Measurements from ENCODE around the gene SEMA6C. TPM values are rescaled to one million over a fixed set of nuclear protein-coding genes. Genes with fewer than 3 reads are reported as not detected.

SEMA6C gene
- total and polyA plus RNA-seq, 2 of the 13 experiments (the other 11 are each of a cell fraction or from before 2014, with no cell fraction given): 1.4 to 2.9 TPM

DNA sequence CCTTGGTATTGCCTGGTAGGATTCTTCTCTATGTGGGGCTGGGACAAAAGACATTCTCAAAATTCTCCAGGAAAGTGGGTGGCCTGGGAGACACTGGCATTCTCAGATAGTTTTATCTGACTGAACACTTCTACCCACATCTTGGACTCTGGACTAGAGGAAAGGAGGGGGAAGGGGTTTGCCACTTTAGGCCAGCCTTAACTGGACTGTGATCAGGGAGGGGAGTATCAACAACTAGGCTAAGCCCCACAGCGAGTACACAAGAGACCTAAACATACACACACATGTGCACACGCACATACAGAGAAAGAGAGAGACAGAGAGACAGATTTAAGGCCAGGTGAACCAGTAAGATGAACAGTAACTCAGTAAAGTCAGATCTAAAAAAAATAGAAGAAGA lies 1.2 kb upstream of the SEMA6C start (continued):
- TF ChIP-seq MNT (IDR thresholded peaks at IDR 0.05): 0 out of 2 replicates have a peak, but pooled peaks have one; percentile 21
- TF ChIP-seq, protein P1, sequence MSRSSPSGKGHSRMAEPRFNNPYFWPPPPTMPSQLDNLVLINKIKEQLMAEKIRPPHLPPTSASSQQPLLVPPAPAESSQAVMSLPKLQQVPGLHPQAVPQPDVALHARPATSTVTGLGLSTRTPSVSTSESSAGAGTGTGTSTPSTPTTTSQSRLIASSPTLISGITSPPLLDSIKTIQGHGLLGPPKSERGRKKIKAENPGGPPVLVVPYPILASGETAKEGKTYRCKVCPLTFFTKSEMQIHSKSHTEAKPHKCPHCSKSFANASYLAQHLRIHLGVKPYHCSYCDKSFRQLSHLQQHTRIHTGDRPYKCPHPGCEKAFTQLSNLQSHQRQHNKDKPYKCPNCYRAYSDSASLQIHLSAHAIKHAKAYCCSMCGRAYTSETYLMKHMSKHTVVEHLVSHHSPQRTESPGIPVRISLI (CRISPR knock-in tag; IDR thresholded peaks at IDR 0.05; ENCODE audit: borderline replicate concordance): 0 out of 2 replicates have a peak, but pooled peaks have one; percentile 15
- TF ChIP-seq ZFP62 (CRISPR knock-in tag; IDR thresholded peaks at IDR 0.05): no peak
- TF ChIP-seq GATAD2A (CRISPR knock-in tag; IDR thresholded peaks at IDR 0.05): peak; percentile 35; the same call in 1 of the 2 replicates
- TF ChIP-seq FOXO1 (CRISPR knock-in tag; IDR thresholded peaks at IDR 0.05): peak; percentile 27; the same call in 1 of the 2 replicates
- TF ChIP-seq, protein P2, sequence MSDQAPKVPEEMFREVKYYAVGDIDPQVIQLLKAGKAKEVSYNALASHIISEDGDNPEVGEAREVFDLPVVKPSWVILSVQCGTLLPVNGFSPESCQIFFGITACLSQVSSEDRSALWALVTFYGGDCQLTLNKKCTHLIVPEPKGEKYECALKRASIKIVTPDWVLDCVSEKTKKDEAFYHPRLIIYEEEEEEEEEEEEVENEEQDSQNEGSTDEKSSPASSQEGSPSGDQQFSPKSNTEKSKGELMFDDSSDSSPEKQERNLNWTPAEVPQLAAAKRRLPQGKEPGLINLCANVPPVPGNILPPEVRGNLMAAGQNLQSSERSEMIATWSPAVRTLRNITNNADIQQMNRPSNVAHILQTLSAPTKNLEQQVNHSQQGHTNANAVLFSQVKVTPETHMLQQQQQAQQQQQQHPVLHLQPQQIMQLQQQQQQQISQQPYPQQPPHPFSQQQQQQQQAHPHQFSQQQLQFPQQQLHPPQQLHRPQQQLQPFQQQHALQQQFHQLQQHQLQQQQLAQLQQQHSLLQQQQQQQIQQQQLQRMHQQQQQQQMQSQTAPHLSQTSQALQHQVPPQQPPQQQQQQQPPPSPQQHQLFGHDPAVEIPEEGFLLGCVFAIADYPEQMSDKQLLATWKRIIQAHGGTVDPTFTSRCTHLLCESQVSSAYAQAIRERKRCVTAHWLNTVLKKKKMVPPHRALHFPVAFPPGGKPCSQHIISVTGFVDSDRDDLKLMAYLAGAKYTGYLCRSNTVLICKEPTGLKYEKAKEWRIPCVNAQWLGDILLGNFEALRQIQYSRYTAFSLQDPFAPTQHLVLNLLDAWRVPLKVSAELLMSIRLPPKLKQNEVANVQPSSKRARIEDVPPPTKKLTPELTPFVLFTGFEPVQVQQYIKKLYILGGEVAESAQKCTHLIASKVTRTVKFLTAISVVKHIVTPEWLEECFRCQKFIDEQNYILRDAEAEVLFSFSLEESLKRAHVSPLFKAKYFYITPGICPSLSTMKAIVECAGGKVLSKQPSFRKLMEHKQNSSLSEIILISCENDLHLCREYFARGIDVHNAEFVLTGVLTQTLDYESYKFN (CRISPR knock-in tag; conservative IDR thresholded peaks at IDR 0.05): peak; percentile 77
- TF ChIP-seq HNF4G (IDR thresholded peaks at IDR 0.05; ENCODE audit: borderline replicate concordance, low read depth, low read length): peak; percentile 60; the same call in 1 of the 2 replicates
- no peak; the same call in 1 of the 2 replicates for TF ChIP-seq HNF4G (CRISPR knock-in tag; IDR thresholded peaks at IDR 0.05; ENCODE audit: borderline replicate concordance, low read depth)
- TF ChIP-seq, protein P3, sequence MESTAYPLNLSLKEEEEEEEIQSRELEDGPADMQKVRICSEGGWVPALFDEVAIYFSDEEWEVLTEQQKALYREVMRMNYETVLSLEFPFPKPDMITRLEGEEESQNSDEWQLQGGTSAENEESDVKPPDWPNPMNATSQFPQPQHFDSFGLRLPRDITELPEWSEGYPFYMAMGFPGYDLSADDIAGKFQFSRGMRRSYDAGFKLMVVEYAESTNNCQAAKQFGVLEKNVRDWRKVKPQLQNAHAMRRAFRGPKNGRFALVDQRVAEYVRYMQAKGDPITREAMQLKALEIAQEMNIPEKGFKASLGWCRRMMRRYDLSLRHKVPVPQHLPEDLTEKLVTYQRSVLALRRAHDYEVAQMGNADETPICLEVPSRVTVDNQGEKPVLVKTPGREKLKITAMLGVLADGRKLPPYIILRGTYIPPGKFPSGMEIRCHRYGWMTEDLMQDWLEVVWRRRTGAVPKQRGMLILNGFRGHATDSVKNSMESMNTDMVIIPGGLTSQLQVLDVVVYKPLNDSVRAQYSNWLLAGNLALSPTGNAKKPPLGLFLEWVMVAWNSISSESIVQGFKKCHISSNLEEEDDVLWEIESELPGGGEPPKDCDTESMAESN (CRISPR knock-in tag; conservative IDR thresholded peaks at IDR 0.05): 0 out of 2 replicates have a peak, but pooled peaks have one; percentile 11
- peak; percentile 56; the same call in 1 of the 2 replicates for TF ChIP-seq ZNF281 (CRISPR knock-in tag; IDR thresholded peaks at IDR 0.05; ENCODE audit: borderline replicate concordance)
- TF ChIP-seq CSRNP1 (CRISPR knock-in tag; IDR thresholded peaks at IDR 0.05): no peak
- TF ChIP-seq FOXA3 (CRISPR knock-in tag; IDR thresholded peaks at IDR 0.05): peak; percentile 65
- TF ChIP-seq ZNF878 (CRISPR knock-in tag; IDR thresholded peaks at IDR 0.05): 0 out of 2 replicates have a peak, but pooled peaks have one; percentile 37
- 0 out of 2 replicates have a peak, but pooled peaks have one; percentile 40 for TF ChIP-seq KDM6A (CRISPR knock-in tag; IDR thresholded peaks at IDR 0.05; ENCODE audit: low read depth)
- peak; percentile 23; the same call in 1 of the 2 replicates for TF ChIP-seq HOXA3 (CRISPR knock-in tag; IDR thresholded peaks at IDR 0.05)
- 0 out of 2 replicates have a peak, but pooled peaks have one; percentile 46 for TF ChIP-seq HDAC1 (CRISPR knock-in tag; IDR thresholded peaks at IDR 0.05)
- 0 out of 2 replicates have a peak, but pooled peaks have one; percentile 24 for TF ChIP-seq ARNTL (CRISPR knock-in tag; IDR thresholded peaks at IDR 0.05)
